ENCODE data around the gene NEO1.

The NEO1 gene

DNA sequence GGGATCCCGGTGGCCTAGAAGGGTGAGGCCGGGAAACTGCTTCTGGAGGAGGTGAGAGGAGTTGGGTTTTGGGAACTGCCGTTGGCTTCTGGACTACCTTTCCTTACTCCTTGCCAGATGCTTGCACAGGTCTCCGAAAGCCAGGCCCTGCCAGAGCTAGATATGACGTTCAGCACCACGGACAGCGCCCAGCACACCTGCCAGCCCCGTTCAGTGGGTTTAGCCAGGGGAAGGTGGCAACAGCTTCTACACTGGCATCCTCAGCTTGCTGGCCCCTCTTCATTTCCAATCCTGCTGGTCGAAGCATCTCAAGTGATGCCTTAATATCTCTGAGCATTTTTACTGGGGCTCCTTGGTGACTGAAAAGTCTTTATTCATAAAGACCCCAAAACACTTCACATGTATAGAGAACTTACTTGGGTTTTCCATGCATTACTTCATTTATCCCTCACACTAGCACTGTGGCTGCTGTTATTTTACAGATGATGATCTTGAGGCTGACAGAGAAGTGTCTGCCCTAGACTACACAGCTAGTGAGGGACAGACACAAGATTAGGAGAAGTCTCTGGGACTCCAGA is 294.6 kb downstream of the NEO1 start:
- H3K36me3 ChIP-seq (ENCODE audit: control insufficient read depth, low read depth, low read length), result peaks cover 9% of the 10 kb centered on the region
- peaks cover 4% of the 10 kb centered on the region for H3K4me1 ChIP-seq (ENCODE audit: control insufficient read depth, low read depth, low read length)
- no peaks in the 10 kb centered on the region for H3K9me3 ChIP-seq (ENCODE audit: control insufficient read depth, low read depth, low read length)
- no peaks in the 10 kb centered on the region for H3K27me3 ChIP-seq (ENCODE audit: control insufficient read depth, insufficient read depth, low read length)
- H3K27ac ChIP-seq (ENCODE audit: low read length), result no peak overlapping the region
- H3K4me3 ChIP-seq (ENCODE audit: low read length), result no peak overlapping the region
- no peak overlapping the region for H3K9ac ChIP-seq (ENCODE audit: low read length)

DNA sequence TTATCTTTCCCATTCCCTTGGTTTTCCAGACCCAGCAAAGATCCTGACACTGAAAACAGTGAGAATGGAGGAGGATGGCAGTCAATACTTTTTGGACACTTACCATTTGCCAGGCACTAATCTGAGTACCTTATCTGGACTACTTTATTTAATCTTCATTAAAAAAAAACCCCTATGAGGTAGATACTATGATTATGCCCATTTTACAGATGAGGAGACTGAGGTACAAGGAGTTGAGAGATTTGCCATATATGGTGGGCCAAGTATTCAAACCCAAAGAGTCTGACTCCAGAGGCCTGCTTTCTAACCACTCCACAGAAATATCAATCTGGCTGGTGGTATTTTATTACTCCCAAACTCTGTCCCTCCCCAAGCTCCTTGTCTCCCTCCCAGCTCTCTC is 296.9 kb downstream of the NEO1 start:
- Histone ChIP-seq H3K36me3 (ENCODE audit: control insufficient read depth, low read depth, low read length) (no peaks in the 10 kb centered on the region), H3K9ac (ENCODE audit: low read length) (no peak overlapping the region), H3K27me3 (ENCODE audit: control insufficient read depth, insufficient read depth, low read length) (no peaks in the 10 kb centered on the region), H3K27ac (ENCODE audit: low read length) (no peak overlapping the region), H3K4me1 (ENCODE audit: control insufficient read depth, low read depth, low read length) (peaks cover 13% of the 10 kb centered on the region), H3K4me3 (ENCODE audit: low read length) (no peak overlapping the region), H3K9me3 (ENCODE audit: control insufficient read depth, low read depth, low read length) (no peaks in the 10 kb centered on the region)

GRCh38 chr15:73352082-73352481 is 299.8 kb downstream of the NEO1 start:
- peaks cover 13% of the 10 kb centered on the region for H3K4me1 ChIP-seq (ENCODE audit: control insufficient read depth, low read depth, low read length)
- no peak overlapping the region for H3K4me3 ChIP-seq (ENCODE audit: low read length)
- H3K27ac ChIP-seq (ENCODE audit: low read length), result no peak overlapping the region
- H3K9me3 ChIP-seq (ENCODE audit: control insufficient read depth, low read depth, low read length), result no peaks in the 10 kb centered on the region
- no peak overlapping the region for H3K9ac ChIP-seq (ENCODE audit: low read length)
- no peaks in the 10 kb centered on the region for H3K36me3 ChIP-seq (ENCODE audit: control insufficient read depth, low read depth, low read length)
- no peaks in the 10 kb centered on the region for H3K27me3 ChIP-seq (ENCODE audit: control insufficient read depth, insufficient read depth, low read length)

- H3K9me3 ChIP-seq (ENCODE audit: control insufficient read depth, low read depth, low read length), result no peaks in the 10 kb centered on the region
- H3K27me3 ChIP-seq (ENCODE audit: control insufficient read depth, insufficient read depth, low read length), result no peaks in the 10 kb centered on the region
- no peak overlapping the region for H3K27ac ChIP-seq (ENCODE audit: low read length)
These were observed 301.5 kb downstream of the NEO1 start for GRCh38 chr15:73353734-73354133.

GRCh38 chr15:73354241-73354640 is 302.0 kb downstream of the NEO1 start:
- H3K9me3 ChIP-seq (ENCODE audit: control insufficient read depth, low read depth, low read length), result no peaks in the 10 kb centered on the region
- no peaks in the 10 kb centered on the region for H3K27me3 ChIP-seq (ENCODE audit: control insufficient read depth, insufficient read depth, low read length)
- no peak overlapping the region for H3K27ac ChIP-seq (ENCODE audit: low read length)
- no peak overlapping the region for H3K9ac ChIP-seq (ENCODE audit: low read length)
- H3K36me3 ChIP-seq (ENCODE audit: control insufficient read depth, low read depth, low read length), result no peaks in the 10 kb centered on the region
- no peak overlapping the region for H3K4me3 ChIP-seq (ENCODE audit: low read length)
- H3K4me1 ChIP-seq (ENCODE audit: control insufficient read depth, low read depth, low read length), result peaks cover 9% of the 10 kb centered on the region

More at GRCh38 chr15:73353734-73354133, 301.5 kb downstream of the NEO1 start:
- Histone ChIP-seq H3K9ac (ENCODE audit: low read length) (no peak overlapping the region), H3K36me3 (ENCODE audit: control insufficient read depth, low read depth, low read length) (no peaks in the 10 kb centered on the region), H3K4me3 (ENCODE audit: low read length) (no peak overlapping the region), H3K4me1 (ENCODE audit: control insufficient read depth, low read depth, low read length) (peaks cover 12% of the 10 kb centered on the region)
